Skeletal muscle cell (primary cell): Measurements from ENCODE around the gene LSM4.
"Not testable (repeated sequence)": the region's sequence is repeated elsewhere in the genome, so short reads cannot be mapped to it uniquely, and the experiment has no call there.

Experiments
- DNase-seq: peaks from one replicate; pipeline ENCODE4 v3.0.0-alpha.2; 2010; ENCODE audit warnings: low read depth
- H3K4me3 ChIP-seq: 2 replicates; pipeline ENCODE4 v1.5.1; 2011; ENCODE audit warnings: low read depth, mild to moderate bottlenecking, control low read depth, low read length, moderate library complexity

LSM4 gene

DNA sequence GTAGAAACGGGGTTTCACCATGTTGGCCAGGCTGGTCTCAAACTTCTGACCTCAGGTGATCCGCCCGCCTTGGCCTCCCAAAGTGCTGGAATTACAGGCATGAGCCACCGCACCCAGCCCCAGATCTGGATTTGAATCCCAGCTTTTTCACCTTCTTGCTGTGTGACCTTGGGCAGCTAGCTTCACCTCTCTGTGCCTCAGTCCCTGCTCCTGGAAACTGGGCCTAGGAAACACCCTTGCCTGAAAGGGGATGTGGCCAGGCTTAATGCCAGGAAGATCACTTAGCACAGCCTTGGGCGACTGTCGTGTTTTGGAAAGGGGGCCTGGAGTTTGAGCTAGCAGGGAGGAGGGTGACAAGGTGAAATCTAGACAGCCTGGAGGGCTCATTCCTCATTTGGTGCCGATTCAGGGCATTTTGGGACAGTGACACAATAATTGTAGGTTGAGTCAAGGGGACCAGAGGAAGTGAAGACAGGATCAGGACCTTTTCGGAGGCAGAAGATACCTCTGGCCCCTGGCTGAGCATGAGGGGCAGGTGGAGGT lies 19.3 kb upstream of the LSM4 start:
- no peak overlapping the region for H3K4me3 ChIP-seq
- no peak for DNase-seq

DNA sequence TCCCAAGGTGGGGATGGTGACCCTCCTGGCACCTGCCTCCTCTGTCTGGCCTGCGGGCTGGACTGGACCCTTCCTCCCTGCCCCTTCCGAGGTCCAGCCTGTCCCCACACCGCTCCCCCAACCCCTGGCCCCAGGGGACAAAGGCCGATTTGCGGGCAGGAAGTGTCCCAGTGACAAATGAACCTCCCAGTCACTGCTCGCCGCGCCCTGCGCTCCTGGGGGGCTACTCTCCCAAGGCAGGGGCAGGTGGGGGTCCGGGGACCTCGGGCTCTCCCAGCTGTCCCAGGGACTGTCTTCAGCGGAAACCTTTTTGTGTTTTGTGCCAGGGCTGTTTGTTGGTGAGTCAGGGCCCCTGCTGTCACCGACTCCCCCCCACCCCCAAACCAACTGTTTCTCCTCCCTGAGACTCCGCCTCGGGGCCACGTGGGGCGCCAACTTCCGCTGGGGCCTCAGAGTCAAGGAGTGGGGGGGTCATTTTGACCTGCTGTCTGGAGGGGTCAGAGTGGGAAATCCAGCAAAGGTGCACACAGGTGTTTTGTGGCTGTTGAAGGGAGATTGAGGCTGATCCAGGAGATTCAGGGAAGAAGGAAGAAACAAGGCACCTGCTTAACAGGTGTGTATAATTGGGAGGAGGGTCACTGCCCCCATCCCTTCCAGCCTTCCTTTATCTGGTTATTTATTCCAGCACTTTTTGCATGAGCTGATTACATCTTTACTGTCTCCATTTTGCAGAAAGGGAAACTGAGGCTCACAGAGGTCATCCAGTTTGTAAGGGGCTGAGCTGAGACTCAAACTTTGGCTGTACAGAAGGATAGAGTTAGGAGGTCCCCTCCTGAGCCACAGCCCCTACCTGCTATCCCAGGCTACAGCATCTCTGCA lies 18.4 kb upstream of the LSM4 start:
- DNase-seq, result no peak
- peak overlapping the region; percentile 73 for H3K4me3 ChIP-seq

DNA sequence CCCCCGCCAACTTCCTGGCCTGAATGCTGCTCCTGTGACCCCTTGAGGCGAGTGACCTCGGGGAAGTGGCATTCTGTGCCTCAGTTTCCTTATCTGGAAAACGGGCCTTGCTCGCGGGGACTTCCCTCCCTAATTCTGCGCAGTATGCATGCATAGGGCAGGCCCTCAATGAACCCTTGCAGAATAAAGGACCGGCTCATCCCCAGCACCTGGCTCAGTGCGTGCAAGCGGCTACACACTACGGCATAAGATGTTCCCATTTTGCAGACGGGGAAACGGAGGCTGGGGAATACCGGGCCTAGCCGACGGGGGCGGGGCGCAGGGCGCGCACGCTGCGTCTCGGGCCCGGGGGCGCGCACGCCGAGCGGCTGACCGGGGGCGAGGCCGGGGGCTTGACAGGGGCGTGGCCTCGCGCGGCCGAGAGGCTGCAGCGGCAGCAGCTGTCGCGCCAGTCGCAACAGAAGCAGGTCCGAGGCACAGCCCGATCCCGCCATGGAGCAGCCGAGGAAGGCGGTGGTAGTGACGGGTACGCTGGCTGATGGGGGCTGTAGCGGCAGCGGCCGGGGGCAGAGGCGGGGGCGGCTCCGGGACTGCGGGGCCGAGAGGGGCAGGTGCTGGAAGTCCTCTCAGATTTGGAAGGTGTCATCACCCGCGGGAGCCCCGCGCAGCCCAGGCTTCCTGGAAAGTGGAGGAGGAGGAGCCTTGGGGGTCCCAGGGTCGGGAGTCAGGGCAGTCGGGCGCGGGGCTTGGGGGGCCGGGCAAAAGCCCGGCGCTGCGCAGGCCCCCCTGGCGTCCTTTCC lies 17.5 kb upstream of the LSM4 start, which contains the start of gene PGPEP1:
Gene PGPEP1 (plus strand): TSS at position 409 of the 800 bp plus-strand sequence. CDS start 84 bp downstream, at position 493.
- peak within 1 kb of the TSS; percentile 73 for H3K4me3 ChIP-seq
- no peak for DNase-seq

DNA sequence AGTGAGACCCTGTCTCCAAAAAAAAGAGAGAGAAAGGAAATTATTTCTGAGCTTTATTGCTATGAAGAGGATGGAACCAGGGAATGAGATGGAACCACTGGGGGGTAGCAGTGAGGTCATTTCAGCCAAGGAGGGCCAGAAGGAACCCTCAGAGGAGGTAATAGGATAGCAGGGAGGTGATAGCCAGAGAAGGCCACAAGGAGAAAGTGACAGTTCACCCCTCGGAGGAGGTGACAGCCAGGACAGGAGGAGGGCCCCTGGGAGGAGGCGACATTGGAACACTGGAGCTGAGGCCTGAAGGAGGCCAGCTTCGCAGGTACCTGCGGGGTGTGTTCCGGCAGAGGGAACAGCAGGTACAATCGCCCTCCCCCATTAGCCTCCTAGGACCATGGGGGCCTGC lies 16.8 kb upstream of the LSM4 start:
- DNase-seq, result no peak
- H3K4me3 ChIP-seq, result no peak overlapping the region

DNA sequence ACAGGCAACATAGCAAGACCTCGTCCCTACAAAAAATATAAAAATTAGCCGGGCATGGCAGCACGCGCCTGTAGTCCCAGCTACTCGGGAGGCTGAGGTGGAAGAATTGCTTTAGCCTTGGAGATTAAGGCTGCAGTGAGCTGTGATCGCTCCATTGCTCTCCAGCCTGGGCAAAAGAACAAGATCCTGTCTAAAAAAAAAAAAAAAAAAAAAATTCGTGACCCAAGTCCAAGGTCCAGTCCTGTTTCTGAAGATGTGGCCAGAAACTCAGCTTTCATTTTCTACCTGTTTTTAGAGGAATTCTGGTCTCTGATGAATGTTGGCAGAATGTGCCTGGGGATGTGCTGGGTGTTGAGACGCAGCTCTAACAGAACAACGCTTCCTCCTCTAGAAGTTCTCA lies 15.7 kb upstream of the LSM4 start:
- no peak for DNase-seq
- no peak overlapping the region for H3K4me3 ChIP-seq

DNA sequence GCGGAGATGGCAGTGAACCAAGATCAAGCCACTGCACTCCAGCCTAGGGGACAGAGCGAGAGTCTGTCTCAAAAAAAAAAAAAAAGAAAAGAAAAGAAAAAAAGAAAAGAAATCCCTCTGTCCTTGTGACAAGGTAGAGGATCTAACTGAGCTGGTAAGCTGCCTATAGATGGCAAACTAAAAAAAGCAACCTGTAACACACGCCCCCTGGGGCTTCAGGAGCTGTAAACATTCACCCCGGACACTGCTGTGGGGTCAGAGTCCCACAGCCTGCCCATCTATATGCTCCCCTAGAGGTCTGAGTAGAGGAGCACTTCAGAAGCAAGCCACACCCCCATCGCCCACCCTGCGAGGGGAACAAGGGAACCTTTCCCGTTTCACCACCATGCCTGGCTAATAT lies 13.2 kb upstream of the LSM4 start:
- no peak overlapping the region for H3K4me3 ChIP-seq
- no peak for DNase-seq

DNA sequence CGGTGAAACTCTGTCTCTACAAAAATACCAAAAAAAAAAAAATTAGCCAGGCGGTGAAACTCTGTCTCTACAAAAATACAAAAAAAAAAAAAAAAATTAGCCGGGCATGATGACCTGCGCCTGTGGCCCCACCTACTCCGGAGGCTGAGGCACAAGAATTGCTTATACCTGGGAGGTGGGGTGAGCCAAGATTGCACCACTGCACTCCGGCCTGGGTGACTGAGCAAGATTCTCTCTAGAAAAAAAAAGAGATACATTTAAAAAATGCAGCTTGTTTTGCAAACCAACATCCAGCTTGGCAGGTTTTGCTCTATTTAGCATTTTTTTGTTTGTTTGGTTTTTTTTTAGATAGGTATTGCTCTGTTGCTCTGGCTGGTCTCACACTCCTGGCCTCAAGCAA lies 10.8 kb upstream of the LSM4 start:
- DNase-seq, result no peak
- H3K4me3 ChIP-seq, result no peak overlapping the region

DNA sequence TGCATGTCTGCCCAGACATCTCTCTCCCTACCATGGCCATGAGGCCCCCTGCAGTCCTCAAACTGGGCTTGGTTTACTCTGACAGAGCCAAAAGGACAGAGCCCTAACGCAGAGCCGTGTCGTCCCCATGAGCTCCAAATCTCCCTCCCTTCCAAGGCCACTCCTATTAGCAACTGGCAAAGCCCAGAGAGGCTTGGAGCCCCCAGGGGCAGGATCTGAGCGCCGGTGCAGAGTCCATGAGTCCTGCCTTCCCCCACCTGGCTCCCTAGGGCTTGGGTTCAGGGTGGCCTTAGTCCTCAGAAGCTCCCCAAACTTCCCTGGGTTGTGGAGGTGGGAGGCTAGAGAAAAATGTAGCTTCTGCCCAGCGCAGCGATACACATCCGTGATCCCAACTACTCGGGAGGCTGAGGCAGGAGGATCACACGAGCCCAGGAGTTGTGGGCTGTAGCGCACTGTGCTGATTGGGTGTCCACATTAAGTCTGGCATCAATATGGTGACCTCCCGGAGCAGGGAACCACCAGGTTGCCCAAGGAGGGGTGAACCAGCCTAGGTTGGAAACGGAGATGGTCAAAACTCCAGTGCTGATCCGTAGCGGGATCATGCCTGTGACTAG lies 10.1 kb upstream of the LSM4 start:
- DNase-seq, result no peak
- no peak overlapping the region for H3K4me3 ChIP-seq

DNA sequence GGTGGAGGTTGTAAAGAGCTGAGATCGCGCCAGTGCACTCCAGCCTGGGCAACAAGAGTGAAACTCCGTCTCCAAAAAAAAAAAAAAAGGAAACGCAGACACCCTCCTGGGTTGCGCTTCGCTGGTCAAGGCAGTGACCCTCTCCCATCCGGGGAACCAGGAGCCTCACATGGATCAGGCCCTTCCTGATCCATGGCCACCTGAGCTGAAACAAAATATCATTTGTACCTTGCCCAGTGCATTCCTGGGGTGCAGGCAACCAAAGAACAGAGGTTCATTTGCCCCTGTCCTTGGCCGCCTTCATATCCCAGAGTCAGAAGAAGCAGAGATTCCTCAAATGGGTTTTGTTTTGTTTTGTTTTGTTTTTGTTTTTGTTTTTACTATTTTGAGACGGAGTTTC lies 8.0 kb upstream of the LSM4 start:
- DNase-seq, result no peak
- no peak overlapping the region for H3K4me3 ChIP-seq

DNA sequence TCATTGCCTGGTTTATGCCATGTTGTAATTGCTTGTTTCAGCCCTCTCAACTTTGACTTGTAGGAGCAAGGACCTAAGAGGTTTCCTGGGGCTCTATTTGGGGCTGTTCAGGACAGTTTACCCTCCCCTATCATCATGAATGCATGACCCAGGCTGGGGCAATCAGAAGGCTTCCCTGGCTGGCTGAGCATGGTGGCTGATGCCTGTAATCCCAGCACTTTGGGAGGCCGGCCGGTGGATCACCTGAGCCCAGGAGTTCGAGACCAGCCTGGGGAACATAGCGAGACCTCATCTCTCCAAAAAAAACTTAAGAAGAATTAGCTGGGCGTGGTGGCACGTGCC lies 6.1 kb upstream of the LSM4 start:
- H3K4me3 ChIP-seq, result peak overlapping the region; percentile 42
- DNase-seq, result no peak

DNA sequence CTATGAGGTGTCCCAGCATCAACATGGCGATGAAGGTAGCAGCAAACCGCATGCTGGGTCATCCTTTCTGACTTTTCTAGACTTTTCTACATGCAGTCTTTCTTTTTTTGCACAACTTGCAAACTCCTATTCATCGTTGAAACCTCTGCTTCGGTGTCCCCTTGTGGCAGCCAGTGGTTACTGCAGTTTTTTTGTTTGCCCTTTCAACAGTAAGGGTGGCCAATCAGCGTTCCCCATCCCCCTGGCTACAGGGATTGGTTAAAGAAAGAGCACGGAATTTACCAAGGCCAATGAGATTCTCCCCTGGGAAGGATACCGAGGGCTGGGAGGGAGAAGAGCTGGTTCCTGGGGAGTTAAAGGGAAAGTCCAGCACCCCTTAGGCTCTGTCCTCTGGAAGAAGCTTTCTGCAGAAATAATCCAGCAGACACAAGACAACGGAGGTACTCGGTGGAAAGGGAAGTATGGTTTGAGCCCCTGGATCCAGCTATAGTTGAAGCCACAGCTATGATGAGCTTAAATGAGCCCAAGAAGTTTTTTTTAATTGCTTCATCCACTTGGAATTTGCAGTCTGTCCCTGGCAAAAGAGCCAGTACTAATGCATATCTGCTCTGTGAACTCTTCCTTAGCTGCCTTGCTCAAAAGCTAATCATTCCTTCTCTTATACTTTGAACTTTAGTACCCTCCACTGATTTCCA lies 5.6 kb upstream of the LSM4 start:
- DNase-seq, result peak; percentile 93
- H3K4me3 ChIP-seq, result peak overlapping the region; percentile 42

DNA sequence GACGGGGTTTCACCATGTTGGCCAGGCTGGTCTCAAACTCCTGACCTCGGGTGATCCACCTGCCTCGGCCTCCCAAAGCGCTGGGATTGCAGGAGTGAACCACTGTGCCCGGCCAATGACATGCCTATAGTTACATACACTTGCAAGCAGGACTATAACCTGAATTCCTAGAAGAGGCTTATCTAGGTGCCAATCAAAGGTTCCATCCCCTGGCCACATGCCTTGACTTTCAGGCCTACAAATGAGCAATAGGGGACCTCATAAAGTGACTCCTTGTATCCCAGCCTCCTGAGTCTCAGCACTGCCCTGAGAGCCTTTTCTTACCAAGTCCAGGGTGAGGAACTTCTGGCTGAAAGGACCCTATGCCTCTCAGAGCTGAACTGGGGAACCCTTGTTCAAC lies 3.9 kb upstream of the LSM4 start:
- DNase-seq, result no peak
- H3K4me3 ChIP-seq, result no peak overlapping the region

DNA sequence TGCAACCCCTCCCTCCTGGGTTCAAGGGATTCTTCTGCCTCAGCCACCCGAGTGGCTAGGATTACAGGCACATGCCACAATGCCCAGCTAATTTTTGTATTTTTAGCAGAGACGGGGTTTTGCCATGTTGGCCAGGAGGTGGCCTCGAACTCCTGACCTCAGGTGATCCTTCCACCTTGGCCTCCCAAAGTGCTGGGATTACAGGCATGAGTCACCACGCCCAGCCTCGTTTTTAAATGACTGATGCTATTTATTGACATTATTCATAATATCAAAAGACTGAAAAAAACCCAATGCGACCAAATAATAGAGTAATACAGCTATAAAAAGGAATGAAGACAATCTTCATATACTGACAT lies 1.5 kb upstream of the LSM4 start:
- H3K4me3 ChIP-seq, DNase-seq: not testable (repeated sequence)

DNA sequence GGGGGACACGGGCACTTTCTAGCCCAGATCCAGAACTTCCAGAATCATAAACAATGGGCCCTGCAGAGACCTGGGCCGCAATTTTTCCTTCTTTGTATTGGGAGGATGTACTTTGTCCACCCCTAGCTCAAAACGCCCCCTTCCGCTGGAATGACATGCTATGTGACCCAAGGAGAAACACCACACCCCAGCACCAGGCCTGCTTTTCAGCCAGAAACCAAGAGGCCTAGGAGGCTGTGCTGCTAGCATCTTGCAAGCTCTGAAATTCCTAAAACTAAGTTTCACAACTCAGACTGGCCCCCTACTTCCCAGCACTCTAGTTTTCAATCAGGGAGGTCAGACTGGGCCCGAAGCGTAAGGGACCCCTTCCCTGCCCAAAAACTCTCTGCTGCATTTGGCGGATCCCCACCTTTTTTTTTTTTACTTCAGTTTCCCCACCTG lies 538 bp downstream of the LSM4 start:
- no peak for DNase-seq
- H3K4me3 ChIP-seq, result peak overlapping the region; percentile 79

DNA sequence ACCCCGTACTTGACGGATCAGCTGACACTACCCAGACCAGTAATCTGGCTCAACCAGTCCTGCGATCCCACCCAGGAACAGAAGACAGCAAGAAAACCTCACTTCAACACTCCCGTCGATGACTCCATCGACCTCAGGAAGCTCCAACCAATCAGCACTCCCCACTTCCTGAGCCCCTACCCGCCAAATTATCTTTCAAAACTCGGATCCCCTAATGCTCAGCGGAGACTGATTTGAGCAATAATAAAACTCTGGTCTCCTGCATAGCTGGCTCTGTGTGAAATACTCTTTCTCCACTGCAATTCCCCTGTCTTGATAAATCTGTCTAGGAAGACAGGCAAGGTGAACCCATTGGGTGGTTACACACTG lies 1.2 kb downstream of the LSM4 start:
- DNase-seq, result no peak
- H3K4me3 ChIP-seq, result peak overlapping the region; percentile 79

DNA sequence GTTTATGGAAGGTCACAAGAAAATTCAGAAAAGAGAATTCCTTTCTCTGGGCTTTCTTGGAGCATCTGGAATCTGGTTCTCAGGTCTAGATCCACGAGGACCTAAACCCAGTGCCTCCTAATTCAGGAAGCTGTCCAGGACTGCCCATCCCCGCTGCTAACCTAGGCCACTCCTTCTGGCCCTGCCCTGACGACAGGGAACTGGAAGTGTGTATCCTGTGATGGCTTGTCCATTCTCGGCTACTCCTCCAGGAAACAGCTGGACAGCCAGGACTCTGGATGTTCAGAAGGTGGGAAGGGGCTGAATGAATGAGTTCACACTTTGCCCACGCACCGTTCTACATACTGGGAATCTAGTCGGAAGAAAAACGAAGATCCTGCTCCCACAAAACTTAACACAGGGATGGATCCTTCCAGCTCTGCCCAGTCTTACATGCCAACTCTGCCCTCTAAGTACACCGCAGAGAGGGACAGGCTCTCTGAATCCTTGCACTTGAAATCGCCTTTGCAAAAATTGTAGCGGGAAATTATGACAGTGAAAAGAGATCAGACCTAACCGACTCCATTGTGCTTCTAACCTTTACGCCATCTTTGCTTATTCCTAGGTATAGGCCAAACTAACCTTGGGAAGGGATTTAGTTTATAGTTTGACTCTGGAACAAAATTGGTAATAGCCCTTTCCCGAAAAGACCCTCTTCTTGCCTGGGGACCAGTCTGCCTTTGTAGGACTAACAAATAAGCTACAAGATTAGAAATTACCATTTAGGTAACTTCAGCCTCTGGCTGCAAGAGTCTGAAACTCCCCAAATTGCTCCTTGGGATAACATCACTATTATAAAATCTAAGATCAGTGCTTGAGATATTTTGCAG lies 1.8 kb downstream of the LSM4 start:
- no peak for DNase-seq
- no peak overlapping the region for H3K4me3 ChIP-seq

DNA sequence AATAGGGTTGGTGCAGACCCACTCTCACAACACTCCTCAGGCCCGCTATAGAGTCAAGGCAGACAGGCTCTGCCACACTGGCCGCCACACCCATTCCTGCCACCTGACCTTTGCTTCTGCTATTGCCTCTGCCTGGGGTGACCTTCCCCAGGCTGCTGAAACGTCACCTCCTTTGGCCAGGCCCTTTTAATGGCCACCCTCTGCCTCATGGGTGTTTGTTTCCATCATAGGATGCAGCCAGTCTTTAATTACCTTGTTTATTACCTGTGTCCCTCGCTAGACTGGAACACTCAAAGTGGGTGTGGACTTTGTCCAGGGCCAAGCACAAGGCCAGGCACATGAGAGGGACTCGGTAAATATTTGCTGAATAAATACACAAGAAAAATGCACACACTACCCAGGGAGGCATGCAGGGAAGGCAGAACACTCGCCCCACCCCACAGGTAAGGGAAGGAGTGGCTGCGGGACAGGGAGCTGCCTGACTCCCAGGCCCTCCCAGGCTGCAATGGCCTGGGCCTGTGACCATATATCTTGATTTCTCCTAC lies 3.2 kb downstream of the LSM4 start:
- DNase-seq, result no peak
- H3K4me3 ChIP-seq, result no peak overlapping the region

DNA sequence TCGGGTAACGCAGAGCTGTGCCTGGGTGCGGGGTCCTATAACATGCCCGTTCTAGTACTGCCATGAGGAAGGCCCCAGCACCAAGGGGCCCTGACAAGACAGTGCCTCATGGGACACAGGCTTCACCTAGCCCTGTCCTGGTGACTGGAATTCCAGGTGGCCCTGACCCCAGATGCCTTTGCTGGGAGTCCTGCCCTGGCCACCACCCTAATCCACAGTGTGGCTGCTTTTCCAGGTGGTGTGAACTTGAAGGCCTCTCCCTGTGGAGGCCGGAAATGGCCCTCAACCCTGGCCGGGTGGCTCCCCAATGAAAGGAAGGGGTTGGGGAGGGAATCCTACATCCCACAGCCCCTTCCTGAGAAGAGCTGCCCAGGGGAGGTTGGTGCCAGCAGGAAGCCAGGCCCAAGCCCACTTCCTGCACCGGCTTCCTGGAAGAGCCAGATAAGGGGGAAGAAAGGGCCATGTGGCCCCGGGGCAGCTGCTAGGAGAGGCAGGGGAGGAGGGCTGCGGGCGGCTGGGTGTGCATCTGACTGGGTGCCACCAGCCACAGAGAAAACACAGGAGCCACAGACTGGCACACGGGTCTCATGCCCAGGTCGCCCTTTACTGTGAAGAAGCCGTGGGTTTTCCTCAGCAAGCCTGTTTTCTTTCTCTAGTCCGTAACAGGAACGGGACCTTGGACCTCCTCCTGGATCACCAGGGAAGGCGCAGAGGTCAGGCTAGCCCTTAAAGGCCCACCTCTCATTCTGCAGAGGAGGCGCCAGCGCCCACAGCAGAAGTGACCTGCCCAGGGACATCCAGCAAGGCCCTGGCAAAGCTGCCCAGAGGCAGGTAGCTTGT lies 4.7 kb downstream of the LSM4 start:
- H3K4me3 ChIP-seq, result no peak overlapping the region

More for the DNA sequence above, 4.7 kb downstream of the LSM4 start:
- no peak for DNase-seq
